Measurements from ENCODE around the gene TP53BP2.

Gene TP53BP2

GRCh38 chr1:223771469-223771813, 74.3 kb downstream of the TP53BP2 start:
- H3K36me3 ChIP-seq (ENCODE audit: control insufficient read depth in 5 of 5, insufficient read depth in 5 of 5, low read length in 5 of 5): peaks cover 17 to 77% (median 66%) of the 10 kb centered on the region in 5 donors
- H3K27me3 ChIP-seq (ENCODE audit: control insufficient read depth in 5 of 5, insufficient read depth in 4 of 5, low read length in 5 of 5): no peaks in the 10 kb centered on the region
- peaks cover 7 to 42% (median 24%) of the 10 kb centered on the region in 5 donors for H3K4me1 ChIP-seq (ENCODE audit: control insufficient read depth in 5 of 5, insufficient read depth in 5 of 5, low read length in 5 of 5)
- peak overlapping the region in 1 of 5 donors; percentile 18 for H3K4me3 ChIP-seq (ENCODE audit: low read depth in 1 of 5, low read length in 5 of 5)
- no peaks in the 10 kb centered on the region for H3K9me3 ChIP-seq (ENCODE audit: control insufficient read depth in 5 of 5, low read length in 5 of 5)
- peak overlapping the region; percentile 56 for H3K27ac ChIP-seq (ENCODE audit: low read depth, low read length)
- H3K9ac ChIP-seq (ENCODE audit: low read length in 5 of 5): no peak overlapping the region

GRCh38 chr1:223770621-223771315, 75.0 kb downstream of the TP53BP2 start:
- H3K27ac ChIP-seq (ENCODE audit: low read depth, low read length): peak overlapping the region; percentile 56
- no peak overlapping the region for H3K9ac ChIP-seq (ENCODE audit: low read length in 5 of 5)
- H3K36me3 ChIP-seq (ENCODE audit: control insufficient read depth in 5 of 5, insufficient read depth in 5 of 5, low read length in 5 of 5): peaks cover 17 to 77% (median 66%) of the 10 kb centered on the region in 5 donors
- H3K27me3 ChIP-seq (ENCODE audit: control insufficient read depth in 5 of 5, insufficient read depth in 4 of 5, low read length in 5 of 5): no peaks in the 10 kb centered on the region
- H3K4me1 ChIP-seq (ENCODE audit: control insufficient read depth in 5 of 5, insufficient read depth in 5 of 5, low read length in 5 of 5): peaks cover 4 to 35% (median 24%) of the 10 kb centered on the region in 5 donors
- peak overlapping the region in 1 of 5 donors; percentile 18 for H3K4me3 ChIP-seq (ENCODE audit: low read depth in 1 of 5, low read length in 5 of 5)
- H3K9me3 ChIP-seq (ENCODE audit: control insufficient read depth in 5 of 5, low read length in 5 of 5): no peaks in the 10 kb centered on the region

- Histone ChIP-seq H3K9me3 (ENCODE audit: control insufficient read depth in 5 of 5, low read length in 5 of 5) (no peaks in the 10 kb centered on the region), H3K36me3 (ENCODE audit: control insufficient read depth in 5 of 5, insufficient read depth in 5 of 5, low read length in 5 of 5) (peaks cover 8 to 78% (median 69%) of the 10 kb centered on the region in 5 donors), H3K4me1 (ENCODE audit: control insufficient read depth in 5 of 5, insufficient read depth in 5 of 5, low read length in 5 of 5) (peaks cover 0 to 11% (median 3%) of the 10 kb centered on the region in 5 donors), H3K4me3 (ENCODE audit: low read depth in 1 of 5, low read length in 5 of 5) (no peak overlapping the region), H3K27me3 (ENCODE audit: control insufficient read depth in 5 of 5, insufficient read depth in 4 of 5, low read length in 5 of 5) (no peaks in the 10 kb centered on the region), H3K27ac (ENCODE audit: low read depth, low read length) (no peak overlapping the region), H3K9ac (ENCODE audit: low read length in 5 of 5) (no peak overlapping the region)
Observed at GRCh38 chr1:223765719-223766340, 79.9 kb downstream of the TP53BP2 start.

- Histone ChIP-seq H3K9me3 (ENCODE audit: control insufficient read depth in 5 of 5, low read length in 5 of 5) (no peaks in the 10 kb centered on the region), H3K27ac (ENCODE audit: low read depth, low read length) (no peak overlapping the region), H3K4me3 (ENCODE audit: low read depth in 1 of 5, low read length in 5 of 5) (no peak overlapping the region), H3K4me1 (ENCODE audit: control insufficient read depth in 5 of 5, insufficient read depth in 5 of 5, low read length in 5 of 5) (peaks cover 0 to 5% (median 0%) of the 10 kb centered on the region in 5 donors), H3K27me3 (ENCODE audit: control insufficient read depth in 5 of 5, insufficient read depth in 4 of 5, low read length in 5 of 5) (no peaks in the 10 kb centered on the region), H3K9ac (ENCODE audit: low read length in 5 of 5) (peak overlapping the region in 1 of 5 donors; percentile 16), H3K36me3 (ENCODE audit: control insufficient read depth in 5 of 5, insufficient read depth in 5 of 5, low read length in 5 of 5) (peaks cover 4 to 78% (median 69%) of the 10 kb centered on the region in 5 donors)
Observed at GRCh38 chr1:223765036-223765718, 80.6 kb downstream of the TP53BP2 start.

GRCh38 chr1:223763881-223764280, 81.9 kb downstream of the TP53BP2 start:
- no peak overlapping the region for H3K27ac ChIP-seq (ENCODE audit: low read depth, low read length)
- H3K36me3 ChIP-seq (ENCODE audit: control insufficient read depth in 5 of 5, insufficient read depth in 5 of 5, low read length in 5 of 5): peaks cover 0 to 81% (median 72%) of the 10 kb centered on the region in 5 donors

GRCh38 chr1:223763251-223763650, 82.5 kb downstream of the TP53BP2 start:
- H3K4me3 ChIP-seq (ENCODE audit: low read depth in 1 of 5, low read length in 5 of 5): no peak overlapping the region
- H3K36me3 ChIP-seq (ENCODE audit: control insufficient read depth in 5 of 5, insufficient read depth in 5 of 5, low read length in 5 of 5): peaks cover 0 to 85% (median 77%) of the 10 kb centered on the region in 5 donors
- H3K9me3 ChIP-seq (ENCODE audit: control insufficient read depth in 5 of 5, low read length in 5 of 5): no peaks in the 10 kb centered on the region
- no peak overlapping the region for H3K27ac ChIP-seq (ENCODE audit: low read depth, low read length)
- peaks cover 0 to 5% (median 0%) of the 10 kb centered on the region in 5 donors for H3K4me1 ChIP-seq (ENCODE audit: control insufficient read depth in 5 of 5, insufficient read depth in 5 of 5, low read length in 5 of 5)
- H3K9ac ChIP-seq (ENCODE audit: low read length in 5 of 5): no peak overlapping the region
- H3K27me3 ChIP-seq (ENCODE audit: control insufficient read depth in 5 of 5, insufficient read depth in 4 of 5, low read length in 5 of 5): no peaks in the 10 kb centered on the region

More at GRCh38 chr1:223763881-223764280, 81.9 kb downstream of the TP53BP2 start:
- no peaks in the 10 kb centered on the region for H3K27me3 ChIP-seq (ENCODE audit: control insufficient read depth in 5 of 5, insufficient read depth in 4 of 5, low read length in 5 of 5)
- H3K9ac ChIP-seq (ENCODE audit: low read length in 5 of 5): no peak overlapping the region
- no peaks in the 10 kb centered on the region for H3K9me3 ChIP-seq (ENCODE audit: control insufficient read depth in 5 of 5, low read length in 5 of 5)
- no peak overlapping the region for H3K4me3 ChIP-seq (ENCODE audit: low read depth in 1 of 5, low read length in 5 of 5)
- peaks cover 0 to 5% (median 0%) of the 10 kb centered on the region in 5 donors for H3K4me1 ChIP-seq (ENCODE audit: control insufficient read depth in 5 of 5, insufficient read depth in 5 of 5, low read length in 5 of 5)

GRCh38 chr1:223761411-223761810, 84.3 kb downstream of the TP53BP2 start:
- H3K4me3 ChIP-seq (ENCODE audit: low read depth in 1 of 5, low read length in 5 of 5): no peak overlapping the region
- H3K27ac ChIP-seq (ENCODE audit: low read depth, low read length): no peak overlapping the region
- H3K36me3 ChIP-seq (ENCODE audit: control insufficient read depth in 5 of 5, insufficient read depth in 5 of 5, low read length in 5 of 5): peaks cover 0 to 100% (median 93%) of the 10 kb centered on the region in 5 donors
- H3K4me1 ChIP-seq (ENCODE audit: control insufficient read depth in 5 of 5, insufficient read depth in 5 of 5, low read length in 5 of 5): peaks cover 0 to 5% (median 0%) of the 10 kb centered on the region in 5 donors
- no peaks in the 10 kb centered on the region for H3K9me3 ChIP-seq (ENCODE audit: control insufficient read depth in 5 of 5, low read length in 5 of 5)
- H3K9ac ChIP-seq (ENCODE audit: low read length in 5 of 5): no peak overlapping the region
- H3K27me3 ChIP-seq (ENCODE audit: control insufficient read depth in 5 of 5, insufficient read depth in 4 of 5, low read length in 5 of 5): no peaks in the 10 kb centered on the region

- Histone ChIP-seq H3K9ac (ENCODE audit: low read length in 5 of 5) (no peak overlapping the region), H3K27ac (ENCODE audit: low read depth, low read length) (no peak overlapping the region), H3K36me3 (ENCODE audit: control insufficient read depth in 5 of 5, insufficient read depth in 5 of 5, low read length in 5 of 5) (peaks cover 0 to 100% (median 93%) of the 10 kb centered on the region in 5 donors), H3K4me1 (ENCODE audit: control insufficient read depth in 5 of 5, insufficient read depth in 5 of 5, low read length in 5 of 5) (peaks cover 0 to 5% (median 0%) of the 10 kb centered on the region in 5 donors), H3K4me3 (ENCODE audit: low read depth in 1 of 5, low read length in 5 of 5) (no peak overlapping the region), H3K27me3 (ENCODE audit: control insufficient read depth in 5 of 5, insufficient read depth in 4 of 5, low read length in 5 of 5) (no peaks in the 10 kb centered on the region), H3K9me3 (ENCODE audit: control insufficient read depth in 5 of 5, low read length in 5 of 5) (no peaks in the 10 kb centered on the region)
Observed at GRCh38 chr1:223760833-223761232, 84.9 kb downstream of the TP53BP2 start.

GRCh38 chr1:223759273-223759672, 86.5 kb downstream of the TP53BP2 start:
- Histone ChIP-seq H3K9me3 (ENCODE audit: control insufficient read depth in 5 of 5, low read length in 5 of 5) (no peaks in the 10 kb centered on the region), H3K27ac (ENCODE audit: low read depth, low read length) (no peak overlapping the region), H3K4me3 (ENCODE audit: low read depth in 1 of 5, low read length in 5 of 5) (no peak overlapping the region), H3K27me3 (ENCODE audit: control insufficient read depth in 5 of 5, insufficient read depth in 4 of 5, low read length in 5 of 5) (no peaks in the 10 kb centered on the region), H3K9ac (ENCODE audit: low read length in 5 of 5) (no peak overlapping the region), H3K36me3 (ENCODE audit: control insufficient read depth in 5 of 5, insufficient read depth in 5 of 5, low read length in 5 of 5) (peaks cover 0 to 100% (median 94%) of the 10 kb centered on the region in 5 donors), H3K4me1 (ENCODE audit: control insufficient read depth in 5 of 5, insufficient read depth in 5 of 5, low read length in 5 of 5) (no peaks in the 10 kb centered on the region)

GRCh38 chr1:223758734-223759133, 87.0 kb downstream of the TP53BP2 start:
- no peak overlapping the region for H3K27ac ChIP-seq (ENCODE audit: low read depth, low read length)
- H3K36me3 ChIP-seq (ENCODE audit: control insufficient read depth in 5 of 5, insufficient read depth in 5 of 5, low read length in 5 of 5): peaks cover 0 to 100% (median 94%) of the 10 kb centered on the region in 5 donors
- no peak overlapping the region for H3K9ac ChIP-seq (ENCODE audit: low read length in 5 of 5)

More at GRCh38 chr1:223758734-223759133, 87.0 kb downstream of the TP53BP2 start:
- no peaks in the 10 kb centered on the region for H3K27me3 ChIP-seq (ENCODE audit: control insufficient read depth in 5 of 5, insufficient read depth in 4 of 5, low read length in 5 of 5)
- H3K9me3 ChIP-seq (ENCODE audit: control insufficient read depth in 5 of 5, low read length in 5 of 5): no peaks in the 10 kb centered on the region
- H3K4me1 ChIP-seq (ENCODE audit: control insufficient read depth in 5 of 5, insufficient read depth in 5 of 5, low read length in 5 of 5): no peaks in the 10 kb centered on the region
- no peak overlapping the region for H3K4me3 ChIP-seq (ENCODE audit: low read depth in 1 of 5, low read length in 5 of 5)

Measured in subcutaneous abdominal adipose tissue (tissue), 5 donors.